ENCODE measurements around the gene KNDC1.

DNA sequence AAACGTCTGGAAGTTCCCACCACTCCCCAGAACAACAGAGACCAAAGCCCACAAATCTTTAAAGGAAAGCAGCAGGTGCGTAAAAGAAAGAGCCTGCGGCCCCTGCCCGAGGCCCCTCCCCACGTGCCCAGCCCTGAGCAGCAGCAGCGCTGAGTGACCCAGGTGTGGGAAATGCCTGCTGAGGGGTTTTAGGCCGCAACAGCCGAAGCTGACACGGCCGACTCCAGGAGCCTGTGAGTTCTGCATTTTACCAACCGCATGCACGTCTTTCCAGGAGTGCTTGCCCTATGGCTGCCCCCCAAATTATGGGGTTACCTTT, 1.6 kb upstream of the KNDC1 start:
- no peak for TF ChIP-seq CTCF (IDR thresholded peaks at IDR 0.05)
- no peak for TF ChIP-seq POLR2A (IDR thresholded peaks at IDR 0.05)
